Nephron (organoid): Measurements from ENCODE around the gene PTPRG.

Experiments
- H3K27ac Mint-ChIP-seq, 3 experiments: 2 replicates each; pipeline ENCODE4 v1.8.0; 2020; ENCODE audit warnings: mixed read lengths in 3 of 3, mild to moderate bottlenecking in 2 of 3, moderate library complexity in 1 of 3
- H3K27me3 Mint-ChIP-seq: 2 replicates; pipeline ENCODE4 v1.8.0; 2021; ENCODE audit warnings: low read depth, mild to moderate bottlenecking, moderate library complexity, mixed read lengths
- H3K36me3 Mint-ChIP-seq: 2 replicates; pipeline ENCODE4 v1.8.0; 2020; ENCODE audit warnings: low read depth, mixed read lengths
- H3K4me1 Mint-ChIP-seq: 2 replicates; pipeline ENCODE4 v1.8.0; 2020; ENCODE audit warnings: mixed read lengths
- H3K4me3 Mint-ChIP-seq, 3 experiments: 2 replicates each; pipeline ENCODE4 v1.8.0; 2020; ENCODE audit warnings: mild to moderate bottlenecking in 3 of 3, mixed read lengths in 3 of 3, moderate library complexity in 2 of 3
- H3K9me3 Mint-ChIP-seq: 2 replicates; pipeline ENCODE4 v1.8.0; 2020; ENCODE audit warnings: mixed read lengths
- CTCF ChIP-seq, 3 experiments: fragments of 200-600 bp; sonication (generic); IDR thresholded peaks; one replicate each; pipeline ENCODE4 v1.5.0; 2021; ENCODE audit warnings: antibody characterized with exemption in 3 of 3; ENCODE audit not compliant: unreplicated experiment in 3 of 3

The PTPRG gene

GRCh38 chr3:62261736-62262135, 700.4 kb downstream of the PTPRG start:
- Mint-ChIP-seq H3K4me1 (peaks cover 7% of the 10 kb centered on the region), H3K27ac (no peak overlapping the region), H3K27me3 (no peaks in the 10 kb centered on the region), H3K4me3 (no peak overlapping the region), H3K9me3 (peaks cover 4% of the 10 kb centered on the region), H3K36me3 (peaks cover 32% of the 10 kb centered on the region)
- TF ChIP-seq CTCF (IDR thresholded peaks at IDR 0.05; ENCODE audit: unreplicated experiment in 3 of 3) = no peak

- Mint-ChIP-seq H3K27me3 (no peaks in the 10 kb centered on the region), H3K27ac (no peak overlapping the region), H3K4me1 (peaks cover 7% of the 10 kb centered on the region), H3K4me3 (no peak overlapping the region), H3K9me3 (peaks cover 4% of the 10 kb centered on the region), H3K36me3 (peaks cover 56% of the 10 kb centered on the region)
- no peak for TF ChIP-seq CTCF (IDR thresholded peaks at IDR 0.05; ENCODE audit: unreplicated experiment in 3 of 3)
Observed at GRCh38 chr3:62265528-62265927, 704.2 kb downstream of the PTPRG start.

- TF ChIP-seq CTCF (IDR thresholded peaks at IDR 0.05; ENCODE audit: unreplicated experiment in 3 of 3) = no peak
- Mint-ChIP-seq H3K36me3 (peaks cover 64% of the 10 kb centered on the region), H3K4me3 (no peak overlapping the region), H3K27ac (no peak overlapping the region), H3K27me3 (no peaks in the 10 kb centered on the region), H3K4me1 (no peaks in the 10 kb centered on the region), H3K9me3 (peaks cover 4% of the 10 kb centered on the region)
Observed at GRCh38 chr3:62266668-62267283, 705.4 kb downstream of the PTPRG start.

- Mint-ChIP-seq H3K27ac (no peak overlapping the region), H3K9me3 (no peaks in the 10 kb centered on the region), H3K36me3 (peaks cover 67% of the 10 kb centered on the region), H3K4me1 (peaks cover 9% of the 10 kb centered on the region), H3K27me3 (no peaks in the 10 kb centered on the region), H3K4me3 (no peak overlapping the region)
- no peak for TF ChIP-seq CTCF (IDR thresholded peaks at IDR 0.05; ENCODE audit: unreplicated experiment in 3 of 3)
Observed at GRCh38 chr3:62276658-62277180, 715.3 kb downstream of the PTPRG start.

- Mint-ChIP-seq H3K36me3 (peaks cover 66% of the 10 kb centered on the region), H3K9me3 (no peaks in the 10 kb centered on the region), H3K4me3 (no peak overlapping the region), H3K4me1 (peaks cover 9% of the 10 kb centered on the region), H3K27me3 (no peaks in the 10 kb centered on the region), H3K27ac (no peak overlapping the region)
- no peak for TF ChIP-seq CTCF (IDR thresholded peaks at IDR 0.05; ENCODE audit: unreplicated experiment in 3 of 3)
Observed at GRCh38 chr3:62277450-62277849, 716.1 kb downstream of the PTPRG start.

- H3K27ac Mint-ChIP-seq = no peak overlapping the region
- no peak for TF ChIP-seq CTCF (IDR thresholded peaks at IDR 0.05; ENCODE audit: unreplicated experiment in 3 of 3)
- H3K4me1 Mint-ChIP-seq = peaks cover 9% of the 10 kb centered on the region
- peaks cover 67% of the 10 kb centered on the region for H3K36me3 Mint-ChIP-seq
- H3K9me3 Mint-ChIP-seq = no peaks in the 10 kb centered on the region
- no peaks in the 10 kb centered on the region for H3K27me3 Mint-ChIP-seq
- no peak overlapping the region for H3K4me3 Mint-ChIP-seq
Observed at GRCh38 chr3:62277986-62278385, 716.6 kb downstream of the PTPRG start.
